GM13976 (cell line): ENCODE data around the gene NDUFB11.
A peak's percentile ranks its signal among the peaks of the same experiment; 100 is the strongest.

Source experiments
- DNase-seq: peaks from one replicate; pipeline ENCODE4 v3.0.0; 2012; ENCODE audit warnings: low spot score
- in situ Hi-C: fragments of 300-500 bp; cut with MboI; formaldehyde crosslinking; loops from one replicate; pipeline ENCODE4 v1.12.0; 2022; ENCODE audit warnings: low sequenced_read_pairs, mixed read lengths, inconsistent platforms; ENCODE audit not compliant: unreplicated experiment
- TF ChIP-seq, protein P1 (sequence below): IDR thresholded peaks from 2 replicates; pipeline ENCODE4 v1.5.1; 2012; ENCODE audit warnings: borderline replicate concordance, mild to moderate bottlenecking; ENCODE audit not compliant: insufficient read depth; ENCODE audit errors: extremely low read depth, missing control alignments, control extremely low read depth

NDUFB11 gene

DNA sequence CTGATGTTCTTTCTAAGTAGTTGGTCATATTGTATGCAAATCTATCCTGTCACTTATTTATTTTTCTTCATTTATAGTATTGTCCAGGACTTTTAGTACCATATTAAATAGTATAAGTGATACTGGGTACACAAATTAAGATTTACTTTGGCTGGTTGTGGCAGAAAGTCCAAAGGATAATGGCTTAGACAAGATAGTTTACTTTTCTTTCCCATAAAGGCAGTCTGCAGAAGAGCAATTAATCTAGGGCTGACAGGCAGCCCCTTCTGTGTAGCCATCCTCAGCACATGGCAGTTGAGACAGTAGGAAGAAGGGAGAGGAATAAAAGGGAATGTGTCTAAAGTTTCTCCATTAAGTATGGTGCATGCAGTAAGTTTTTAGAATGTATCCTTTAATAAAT is 6.9 kb upstream of the NDUFB11 start:
- no peak for DNase-seq
- in situ Hi-C loops: no loop called here
- TF ChIP-seq, protein P1, sequence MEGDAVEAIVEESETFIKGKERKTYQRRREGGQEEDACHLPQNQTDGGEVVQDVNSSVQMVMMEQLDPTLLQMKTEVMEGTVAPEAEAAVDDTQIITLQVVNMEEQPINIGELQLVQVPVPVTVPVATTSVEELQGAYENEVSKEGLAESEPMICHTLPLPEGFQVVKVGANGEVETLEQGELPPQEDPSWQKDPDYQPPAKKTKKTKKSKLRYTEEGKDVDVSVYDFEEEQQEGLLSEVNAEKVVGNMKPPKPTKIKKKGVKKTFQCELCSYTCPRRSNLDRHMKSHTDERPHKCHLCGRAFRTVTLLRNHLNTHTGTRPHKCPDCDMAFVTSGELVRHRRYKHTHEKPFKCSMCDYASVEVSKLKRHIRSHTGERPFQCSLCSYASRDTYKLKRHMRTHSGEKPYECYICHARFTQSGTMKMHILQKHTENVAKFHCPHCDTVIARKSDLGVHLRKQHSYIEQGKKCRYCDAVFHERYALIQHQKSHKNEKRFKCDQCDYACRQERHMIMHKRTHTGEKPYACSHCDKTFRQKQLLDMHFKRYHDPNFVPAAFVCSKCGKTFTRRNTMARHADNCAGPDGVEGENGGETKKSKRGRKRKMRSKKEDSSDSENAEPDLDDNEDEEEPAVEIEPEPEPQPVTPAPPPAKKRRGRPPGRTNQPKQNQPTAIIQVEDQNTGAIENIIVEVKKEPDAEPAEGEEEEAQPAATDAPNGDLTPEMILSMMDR: no peak

GRCh38 chrX:47148946-47149345 is 4.4 kb upstream of the NDUFB11 start:
- TF ChIP-seq, protein P1: no peak
- DNase-seq: no peak
- in situ Hi-C loops: no loop called here

DNA sequence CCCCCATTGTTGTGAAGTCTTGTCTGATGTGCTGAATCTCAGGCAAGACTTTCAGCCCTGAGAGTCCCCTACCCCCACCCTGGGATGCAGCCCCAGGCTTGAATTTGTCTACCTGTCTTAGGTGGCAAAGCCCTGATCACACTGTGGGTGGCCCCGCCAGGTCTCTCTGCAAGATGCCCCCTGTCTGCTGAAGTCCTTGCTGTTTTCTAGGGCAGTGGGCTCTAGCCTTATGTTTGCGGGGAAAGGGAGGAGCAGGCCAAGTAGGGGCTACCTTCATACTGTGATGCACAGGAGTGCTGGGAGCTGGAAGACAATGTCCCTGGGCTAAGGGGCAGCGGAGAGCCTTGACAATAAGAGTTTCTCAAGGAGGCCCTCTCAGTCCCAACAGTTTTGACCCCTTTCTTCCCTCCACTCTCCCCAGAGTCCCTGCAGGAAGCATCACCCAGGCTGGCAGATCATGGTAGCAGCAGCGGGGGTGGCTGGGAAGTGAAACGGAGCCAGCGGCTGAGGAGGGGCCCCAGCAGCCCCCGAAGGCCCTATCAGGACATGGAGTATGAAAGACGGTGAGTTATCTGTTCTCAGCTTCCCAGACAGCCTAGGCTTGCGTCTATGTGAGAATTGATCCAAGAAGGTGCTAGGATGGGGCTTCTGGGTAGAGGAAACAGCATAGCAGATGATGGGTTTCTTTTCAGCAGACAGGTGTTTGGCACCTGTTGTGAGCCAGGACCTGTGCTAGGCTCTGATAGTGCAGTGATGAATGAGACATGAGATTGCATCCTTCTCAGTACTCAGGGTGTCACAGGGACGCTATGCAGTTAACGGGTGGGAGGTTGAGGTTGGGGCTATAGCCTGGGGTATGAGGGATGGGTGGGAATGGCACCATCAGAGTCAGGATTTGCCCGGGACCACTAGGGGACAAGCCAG is 2.7 kb upstream of the NDUFB11 start:
- no peak for DNase-seq
- TF ChIP-seq, protein P1: no peak
- in situ Hi-C loops: no loop called here

DNA sequence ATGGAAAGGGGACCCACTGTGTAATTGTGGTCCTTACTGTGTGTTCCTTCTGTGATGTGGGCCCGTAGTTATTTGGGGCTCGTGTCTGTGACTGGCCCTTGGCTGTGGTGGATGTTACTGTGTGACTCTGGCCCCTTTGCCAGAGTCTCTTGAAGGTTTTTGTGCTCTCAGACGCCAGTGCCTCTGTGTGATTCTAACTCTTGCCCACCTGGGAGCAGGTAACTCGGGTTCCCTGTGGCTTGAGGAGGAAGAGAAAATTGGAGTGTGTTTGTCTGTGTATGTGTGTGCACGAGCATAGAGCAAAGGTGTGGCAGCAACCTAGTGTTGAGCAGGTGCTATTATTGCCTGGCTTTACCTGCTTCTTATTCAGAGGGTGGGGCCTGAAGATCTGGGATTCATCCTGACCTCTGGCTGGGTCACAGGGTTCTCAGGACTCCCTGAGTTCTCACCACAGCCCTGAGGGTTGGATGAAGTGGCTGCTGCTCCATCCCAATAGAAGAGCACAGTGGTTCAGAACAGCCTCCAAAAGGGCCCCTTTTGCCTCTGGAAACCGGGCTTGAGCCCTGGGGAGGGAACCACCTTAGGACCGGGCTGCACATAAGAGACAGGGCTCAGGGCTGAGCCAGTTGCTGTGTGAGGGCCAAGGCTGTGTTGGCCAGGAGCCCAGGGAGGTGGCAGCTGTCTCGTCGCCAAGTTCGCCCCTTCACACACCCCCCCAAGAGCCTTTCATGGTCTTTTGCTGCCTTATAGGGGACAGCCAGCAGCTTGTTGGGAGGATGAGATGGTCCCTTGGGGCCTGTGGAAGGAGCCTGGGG is 1.8 kb upstream of the NDUFB11 start:
- in situ Hi-C loops: no loop called here
- TF ChIP-seq, protein P1: no peak
- no peak for DNase-seq

DNA sequence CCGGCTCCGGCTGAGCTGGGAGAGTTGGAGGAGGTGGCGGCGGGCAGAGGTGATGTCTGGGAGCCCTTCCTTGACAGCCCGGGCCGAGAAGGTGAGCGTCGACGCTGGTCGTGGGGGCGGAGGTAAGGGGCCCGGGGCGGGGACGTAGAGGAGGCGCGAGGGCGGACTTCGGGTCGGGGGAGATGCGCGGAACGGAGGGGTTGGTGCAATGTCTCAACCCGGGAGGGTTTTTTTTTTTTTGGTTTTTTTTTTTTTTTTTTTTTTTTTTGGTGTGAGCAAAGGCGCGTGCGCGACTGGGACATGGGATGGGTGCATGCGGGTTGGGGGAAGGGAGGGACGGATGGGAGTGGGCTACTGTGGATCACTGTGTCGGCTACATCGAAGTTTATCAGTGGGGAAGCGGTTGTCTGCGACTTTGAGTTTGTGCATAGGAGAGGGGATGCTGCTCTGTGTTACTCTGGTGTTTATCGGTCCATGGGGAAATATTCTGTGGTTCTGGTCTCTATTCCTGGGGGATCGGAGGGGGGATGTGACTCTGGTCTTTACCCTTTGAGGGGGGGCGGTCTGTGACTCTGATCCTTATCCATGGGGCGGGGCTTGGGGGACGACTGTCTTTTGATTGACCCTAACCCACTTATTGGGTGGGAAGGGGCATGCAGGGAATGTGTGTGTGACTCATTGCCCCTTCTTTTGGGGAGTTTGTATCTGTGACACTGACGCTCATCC is 1.1 kb upstream of the NDUFB11 start:
- in situ Hi-C loops: no loop called here
- TF ChIP-seq, protein P1: no peak

More for the DNA sequence above, 1.1 kb upstream of the NDUFB11 start:
- DNase-seq: peak; percentile 21
